SU-DHL-6 (cell line): ENCODE results near the gene GFOD1.

ENCODE experiments used
- H2AFZ ChIP-seq: fragments of 200-600 bp; sonication (generic); 2 replicates; pipeline ENCODE4 v1.6.1; 2014; ENCODE audit warnings: low read depth, mild to moderate bottlenecking, moderate library complexity, mixed read lengths, antibody characterized with exemption, low read length; ENCODE audit not compliant: severe bottlenecking
- H3F3A ChIP-seq: fragments of 200-600 bp; shearing (Covaris generic); 2 replicates; pipeline ENCODE4 v1.6.0; 2016; ENCODE audit warnings: antibody characterized with exemption, mild to moderate bottlenecking; ENCODE audit not compliant: insufficient read depth
- H3K27ac ChIP-seq: fragments of 200-600 bp; sonication (generic); 2 replicates; pipeline ENCODE4 v1.5.1; 2016; ENCODE audit warnings: low read depth, mild to moderate bottlenecking, low read length, moderate library complexity, mixed read lengths
- H3K27me3 ChIP-seq: fragments of 200-600 bp; sonication (generic), shearing (Covaris generic); 2 replicates; pipeline ENCODE4 v1.6.0; 2014; ENCODE audit warnings: mild to moderate bottlenecking, low read length
- H3K36me3 ChIP-seq: fragments of 200-600 bp; sonication (generic); 2 replicates; pipeline ENCODE4 v1.6.1; 2014; ENCODE audit warnings: mild to moderate bottlenecking, low read length, mixed read lengths
- H3K4me2 ChIP-seq: fragments of 300-600, 200-600 bp; shearing (Covaris generic), sonication (generic); 2 replicates; pipeline ENCODE4 v1.6.0; 2014; ENCODE audit warnings: low read length, low read depth, mild to moderate bottlenecking; ENCODE audit not compliant: poor library complexity, severe bottlenecking
- H3K4me3 ChIP-seq: fragments of 200-600 bp; sonication (generic); 2 replicates; pipeline ENCODE4 v1.5.1; 2014; ENCODE audit warnings: antibody characterized with exemption, low read length, mild to moderate bottlenecking, mixed read lengths; ENCODE audit not compliant: insufficient read depth, poor library complexity, severe bottlenecking
- H3K79me2 ChIP-seq: fragments of 200-600 bp; sonication (generic); 2 replicates; pipeline ENCODE4 v1.6.1; 2014; ENCODE audit warnings: mild to moderate bottlenecking, low read length, moderate library complexity; ENCODE audit not compliant: insufficient read depth
- H3K9ac ChIP-seq: fragments of 200-600 bp; sonication (generic); 2 replicates; pipeline ENCODE4 v1.7.0; 2014; ENCODE audit warnings: mild to moderate bottlenecking, low read length
- H3K9me2 ChIP-seq: fragments of 200-600 bp; sonication (generic); replicated peaks from 2 replicates; pipeline ENCODE4 v1.6.1; 2014; ENCODE audit warnings: low read length; ENCODE audit not compliant: insufficient read depth
- H3K9me3 ChIP-seq: fragments of 200-600 bp; sonication (generic); 2 replicates; pipeline ENCODE4 v1.6.1; 2014; ENCODE audit warnings: low read length, mixed read lengths; ENCODE audit not compliant: insufficient read depth
- H4K20me1 ChIP-seq: fragments of 200-600 bp; sonication (generic); 2 replicates; pipeline ENCODE4 v1.6.1; 2014; ENCODE audit warnings: low read depth, mild to moderate bottlenecking, antibody characterized with exemption, low read length, moderate library complexity, mixed read lengths
- EZH2phosphoT487 ChIP-seq: fragments of 200-600 bp; sonication (generic), shearing (Covaris generic); conservative IDR thresholded peaks from 2 replicates; pipeline ENCODE4 v1.6.1; 2018; ENCODE audit warnings: mild to moderate bottlenecking, antibody characterized with exemption, low read length, moderate library complexity, mixed read lengths
- TF ChIP-seq, protein P1 (sequence below): fragments of 200-600 bp; sonication (generic); IDR thresholded peaks from one replicate; pipeline ENCODE4 v1.5.1; 2017; ENCODE audit warnings: antibody characterized with exemption, mild to moderate bottlenecking, low read length, moderate library complexity; ENCODE audit not compliant: insufficient read depth, poor library complexity, severe bottlenecking

The GFOD1 gene

DNA sequence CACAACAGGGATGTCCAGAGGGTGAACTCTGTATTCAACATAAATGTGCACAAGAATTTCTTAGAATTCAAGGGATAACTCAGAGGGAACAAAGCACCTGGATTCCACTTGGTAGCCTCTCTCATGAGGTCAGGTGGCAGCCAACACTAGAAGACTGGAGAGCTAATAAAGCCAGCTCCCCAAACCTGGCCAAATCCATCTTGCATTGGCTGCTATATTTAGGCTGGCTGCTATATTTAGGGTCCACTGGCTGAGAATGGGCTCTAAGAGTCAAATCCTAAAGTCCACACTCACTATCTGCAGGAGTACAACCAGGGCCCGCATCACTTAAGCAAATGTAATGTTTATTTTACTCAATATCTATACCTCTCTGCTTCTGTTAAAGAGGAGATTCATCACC is 179.1 kb downstream of the GFOD1 start:
- Histone ChIP-seq H3K79me2 (no peaks in the 10 kb centered on the region), H3K9ac (no peak overlapping the region), H3K27ac (no peak overlapping the region), H3K27me3 (no peaks in the 10 kb centered on the region), H4K20me1 (peaks cover 5% of the 10 kb centered on the region; the same call in 1 of the 2 replicates), H2AFZ (no peak overlapping the region), H3K4me3 (no peak overlapping the region), H3K4me2 (no peak overlapping the region), H3K9me2 (no peaks in the 10 kb centered on the region), H3F3A (peaks cover 20% of the 10 kb centered on the region), H3K9me3 (no peaks in the 10 kb centered on the region), H3K36me3 (peaks cover 18% of the 10 kb centered on the region)
- TF ChIP-seq, protein P1, sequence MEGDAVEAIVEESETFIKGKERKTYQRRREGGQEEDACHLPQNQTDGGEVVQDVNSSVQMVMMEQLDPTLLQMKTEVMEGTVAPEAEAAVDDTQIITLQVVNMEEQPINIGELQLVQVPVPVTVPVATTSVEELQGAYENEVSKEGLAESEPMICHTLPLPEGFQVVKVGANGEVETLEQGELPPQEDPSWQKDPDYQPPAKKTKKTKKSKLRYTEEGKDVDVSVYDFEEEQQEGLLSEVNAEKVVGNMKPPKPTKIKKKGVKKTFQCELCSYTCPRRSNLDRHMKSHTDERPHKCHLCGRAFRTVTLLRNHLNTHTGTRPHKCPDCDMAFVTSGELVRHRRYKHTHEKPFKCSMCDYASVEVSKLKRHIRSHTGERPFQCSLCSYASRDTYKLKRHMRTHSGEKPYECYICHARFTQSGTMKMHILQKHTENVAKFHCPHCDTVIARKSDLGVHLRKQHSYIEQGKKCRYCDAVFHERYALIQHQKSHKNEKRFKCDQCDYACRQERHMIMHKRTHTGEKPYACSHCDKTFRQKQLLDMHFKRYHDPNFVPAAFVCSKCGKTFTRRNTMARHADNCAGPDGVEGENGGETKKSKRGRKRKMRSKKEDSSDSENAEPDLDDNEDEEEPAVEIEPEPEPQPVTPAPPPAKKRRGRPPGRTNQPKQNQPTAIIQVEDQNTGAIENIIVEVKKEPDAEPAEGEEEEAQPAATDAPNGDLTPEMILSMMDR: no peak
- no peak for TF ChIP-seq EZH2phosphoT487
